OCI-LY1 (cell line): ENCODE results near the gene ABCC3.

Experiments
- H2AFZ ChIP-seq: fragments of 200-600 bp; sonication (generic), shearing (Covaris generic); 2 replicates; pipeline ENCODE4 v1.6.0; 2014; ENCODE audit warnings: antibody characterized with exemption, mild to moderate bottlenecking, low read length
- H3F3A ChIP-seq: fragments of 200-600 bp; sonication (generic), shearing (Covaris generic); 2 replicates; pipeline ENCODE4 v1.6.0; 2014; ENCODE audit warnings: mild to moderate bottlenecking, antibody characterized with exemption, low read length, moderate library complexity; ENCODE audit not compliant: insufficient read depth
- H3K27ac ChIP-seq: fragments of 200-600 bp; sonication (generic); 2 replicates; pipeline ENCODE4 v1.5.1; 2014; ENCODE audit warnings: low read length, mixed run types, mild to moderate bottlenecking, low read depth; ENCODE audit not compliant: poor library complexity, severe bottlenecking
- H3K27me3 ChIP-seq: fragments of 200-600 bp; sonication (generic); 2 replicates; pipeline ENCODE4 v1.6.0; 2014; ENCODE audit warnings: antibody characterized with exemption, mild to moderate bottlenecking, low read length, moderate library complexity; ENCODE audit not compliant: insufficient read depth
- H3K36me3 ChIP-seq: fragments of 200-600 bp; sonication (generic); 2 replicates; pipeline ENCODE4 v1.6.1; 2014; ENCODE audit warnings: mild to moderate bottlenecking, antibody characterized with exemption, low read length, moderate library complexity, mixed read lengths; ENCODE audit not compliant: insufficient read depth
- H3K4me1 ChIP-seq: fragments of 200-600 bp; sonication (generic); 2 replicates; pipeline ENCODE4 v1.5.1; 2014; ENCODE audit warnings: mild to moderate bottlenecking, low read length, moderate library complexity; ENCODE audit not compliant: insufficient read depth, severe bottlenecking
- H3K4me2 ChIP-seq: fragments of 200-600 bp; sonication (generic), shearing (Covaris generic); 2 replicates; pipeline ENCODE4 v1.6.1; 2014; ENCODE audit warnings: low read length
- H3K4me3 ChIP-seq: fragments of 200-600 bp; sonication (generic); 2 replicates; pipeline ENCODE4 v1.5.1; 2014; ENCODE audit warnings: low read length, low read depth, mild to moderate bottlenecking, mixed read lengths; ENCODE audit not compliant: poor library complexity, severe bottlenecking
- H3K79me2 ChIP-seq: fragments of 200-600 bp; shearing (Covaris generic); 2 replicates; pipeline ENCODE4 v1.6.1; 2016; ENCODE audit warnings: mixed run types, low read length, mixed read lengths; ENCODE audit not compliant: insufficient read depth
- H3K9ac ChIP-seq: fragments of 200-600 bp; sonication (generic), shearing (Covaris generic); 2 replicates; pipeline ENCODE4 v1.6.1; 2014; ENCODE audit warnings: mild to moderate bottlenecking, low read length, mixed read lengths
- H3K9me2 ChIP-seq: fragments of 200-600 bp; sonication (generic), shearing (Covaris generic); 2 replicates; pipeline ENCODE4 v1.6.1; 2014; ENCODE audit warnings: low read depth, mild to moderate bottlenecking, low read length, mixed read lengths
- H3K9me3 ChIP-seq: fragments of 200-600 bp; shearing (Covaris generic); 2 replicates; pipeline ENCODE4 v1.6.1; 2014; ENCODE audit warnings: low read length, mixed read lengths
- H4K20me1 ChIP-seq: fragments of 200-600 bp; sonication (generic), shearing (Covaris generic); 2 replicates; pipeline ENCODE4 v1.6.0; 2016; ENCODE audit warnings: mild to moderate bottlenecking, low read length; ENCODE audit not compliant: insufficient read depth
- CTCF ChIP-seq: fragments of 200-600 bp; sonication (generic), shearing (Covaris generic); IDR thresholded peaks from 2 replicates; pipeline ENCODE4 v1.5.1; 2017; ENCODE audit warnings: mild to moderate bottlenecking, antibody characterized with exemption, low read length, moderate library complexity, mixed read lengths
- EZH2 ChIP-seq: fragments of 200-600 bp; sonication (generic), shearing (Covaris generic); IDR thresholded peaks from 2 replicates; pipeline ENCODE4 v1.8.0; 2017; ENCODE audit warnings: borderline replicate concordance, mixed run types, mild to moderate bottlenecking, antibody characterized with exemption, low read length, moderate library complexity, mixed read lengths

Gene ABCC3

GRCh38 chr17:50618300-50618699 lies 16.4 kb upstream of the ABCC3 start:
- Histone ChIP-seq H3K4me3 (no peak overlapping the region), H3F3A (no peaks in the 10 kb centered on the region), H3K27me3 (no peaks in the 10 kb centered on the region), H3K79me2 (no peaks in the 10 kb centered on the region), H3K27ac (no peak overlapping the region), H3K36me3 (no peaks in the 10 kb centered on the region), H3K4me1 (no peaks in the 10 kb centered on the region), H3K9me2 (no peaks in the 10 kb centered on the region), H4K20me1 (no peaks in the 10 kb centered on the region), H3K9me3 (no peaks in the 10 kb centered on the region), H3K4me2 (no peak overlapping the region), H3K9ac (no peak overlapping the region), H2AFZ (no peak overlapping the region)
- TF ChIP-seq EZH2 (no peak), CTCF (no peak)

- H4K20me1 ChIP-seq, result no peaks in the 10 kb centered on the region
- no peaks in the 10 kb centered on the region for H3K4me1 ChIP-seq
- no peaks in the 10 kb centered on the region for H3K79me2 ChIP-seq
- no peaks in the 10 kb centered on the region for H3K36me3 ChIP-seq
- no peaks in the 10 kb centered on the region for H3F3A ChIP-seq
- no peak overlapping the region for H2AFZ ChIP-seq
- no peak overlapping the region for H3K9ac ChIP-seq
- H3K27me3 ChIP-seq, result no peaks in the 10 kb centered on the region
- TF ChIP-seq CTCF (no peak), EZH2 (no peak)
- no peak overlapping the region for H3K27ac ChIP-seq
- H3K9me3 ChIP-seq, result no peaks in the 10 kb centered on the region
- no peaks in the 10 kb centered on the region for H3K9me2 ChIP-seq
- H3K4me2 ChIP-seq, result no peak overlapping the region
- H3K4me3 ChIP-seq, result no peak overlapping the region
Measured at GRCh38 chr17:50618941-50619340, 15.7 kb upstream of the ABCC3 start.

GRCh38 chr17:50619489-50619888 lies 15.2 kb upstream of the ABCC3 start:
- H3F3A ChIP-seq, result no peaks in the 10 kb centered on the region
- no peaks in the 10 kb centered on the region for H4K20me1 ChIP-seq
- H3K4me2 ChIP-seq, result no peak overlapping the region
- no peak for TF ChIP-seq CTCF
- no peak for TF ChIP-seq EZH2
- H3K9ac ChIP-seq, result no peak overlapping the region
- no peaks in the 10 kb centered on the region for H3K79me2 ChIP-seq
- H3K9me3 ChIP-seq, result no peaks in the 10 kb centered on the region
- no peaks in the 10 kb centered on the region for H3K27me3 ChIP-seq
- H3K4me3 ChIP-seq, result no peak overlapping the region
- H3K27ac ChIP-seq, result no peak overlapping the region
- no peaks in the 10 kb centered on the region for H3K9me2 ChIP-seq
- H3K4me1 ChIP-seq, result no peaks in the 10 kb centered on the region
- H3K36me3 ChIP-seq, result no peaks in the 10 kb centered on the region
- H2AFZ ChIP-seq, result no peak overlapping the region
